GM18499 (cell line): ENCODE measurements around the gene CCDC97.
"Not testable (repeated sequence)": the region's sequence is repeated elsewhere in the genome, so short reads cannot be mapped to it uniquely, and the experiment has no call there.

ENCODE experiments used
- ATAC-seq: cut with Tn5 transposase; IDR thresholded peaks from one replicate; pipeline ENCODE4 v1.9.1; 2021; ENCODE audit warnings: moderate number of reproducible peaks; ENCODE audit not compliant: insufficient read depth, unreplicated experiment

The CCDC97 gene

GRCh38 chr19:41356984-41357739 lies 47.2 kb downstream of the CCDC97 start:
- ATAC-seq, result no peak

DNA sequence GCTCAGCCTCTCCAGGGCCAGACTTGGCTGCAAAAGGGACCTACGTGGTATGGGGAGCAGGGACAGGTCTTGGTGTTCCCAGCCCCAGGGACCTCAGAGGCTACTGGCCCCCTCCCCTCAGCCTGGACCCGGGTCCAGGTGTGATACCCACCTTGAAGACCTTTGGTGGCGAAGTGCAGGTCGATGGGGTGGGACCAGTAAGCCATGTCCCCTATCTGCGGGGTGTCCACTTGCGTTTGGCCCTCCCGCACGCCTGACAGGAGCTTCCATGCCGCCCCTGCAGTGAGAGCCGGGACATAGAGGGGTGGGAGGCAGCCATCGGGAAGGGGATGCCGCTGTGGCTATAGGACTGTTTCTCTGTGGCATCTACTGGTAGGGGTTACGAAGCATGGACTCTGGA lies 47.8 kb downstream of the CCDC97 start:
- ATAC-seq, result no peak

- ATAC-seq, result no peak
Observed at GRCh38 chr19:41359741-41360140, 49.8 kb downstream of the CCDC97 start.

DNA sequence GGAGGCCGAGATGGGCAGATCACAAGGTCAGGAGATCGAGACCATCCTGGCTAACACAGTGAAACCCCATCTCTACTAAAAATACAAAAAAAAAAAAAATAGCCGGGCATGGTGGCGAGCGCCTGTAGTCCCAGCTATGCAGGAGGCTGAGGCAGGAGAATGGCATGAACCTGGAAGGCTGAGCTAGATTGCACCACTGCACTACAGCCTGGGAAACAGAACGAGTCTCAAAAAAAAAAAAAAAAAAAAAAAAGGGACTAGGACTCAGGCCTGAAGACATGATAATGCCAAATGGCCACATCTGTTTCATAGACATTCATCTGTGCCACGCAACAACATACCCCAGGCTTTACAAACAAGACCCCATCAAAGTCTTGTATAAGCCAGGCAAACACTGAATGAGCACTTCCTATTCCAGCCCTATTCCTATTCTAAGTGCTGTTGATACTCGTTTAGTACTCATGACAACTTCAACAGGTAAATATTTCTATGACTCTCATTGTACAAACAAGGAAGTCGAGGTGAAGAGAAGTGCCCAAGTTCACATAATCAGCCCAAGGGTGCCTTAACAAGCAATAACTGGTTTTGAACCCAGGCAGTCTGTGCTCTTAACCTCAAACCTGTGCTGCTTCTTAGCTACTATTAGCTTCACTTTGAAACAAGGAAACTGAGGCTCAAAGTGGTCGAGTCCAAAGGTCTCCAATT lies 52.3 kb downstream of the CCDC97 start:
- no peak for ATAC-seq

- no peak for ATAC-seq
Observed at GRCh38 chr19:41363371-41363752, 53.4 kb downstream of the CCDC97 start.

- peak; percentile 67 for ATAC-seq
Observed at GRCh38 chr19:41363753-41364523, 54.0 kb downstream of the CCDC97 start, which contains the start of gene B9D2. Gene B9D2 (minus strand): TSS chr19:41364149. CDS start chr19:41363519, 630 bp downstream.

- ATAC-seq, result no peak
Observed at GRCh38 chr19:41364524-41365391, 54.8 kb downstream of the CCDC97 start.

GRCh38 chr19:41366089-41366488 lies 56.1 kb downstream of the CCDC97 start:
- ATAC-seq, result no peak

GRCh38 chr19:41367848-41368301 lies 57.9 kb downstream of the CCDC97 start:
- ATAC-seq, result no peak

- no peak for ATAC-seq
Observed at GRCh38 chr19:41369769-41370168, 59.8 kb downstream of the CCDC97 start.

GRCh38 chr19:41371119-41371518 lies 61.1 kb downstream of the CCDC97 start:
- not testable (repeated sequence) for ATAC-seq

DNA sequence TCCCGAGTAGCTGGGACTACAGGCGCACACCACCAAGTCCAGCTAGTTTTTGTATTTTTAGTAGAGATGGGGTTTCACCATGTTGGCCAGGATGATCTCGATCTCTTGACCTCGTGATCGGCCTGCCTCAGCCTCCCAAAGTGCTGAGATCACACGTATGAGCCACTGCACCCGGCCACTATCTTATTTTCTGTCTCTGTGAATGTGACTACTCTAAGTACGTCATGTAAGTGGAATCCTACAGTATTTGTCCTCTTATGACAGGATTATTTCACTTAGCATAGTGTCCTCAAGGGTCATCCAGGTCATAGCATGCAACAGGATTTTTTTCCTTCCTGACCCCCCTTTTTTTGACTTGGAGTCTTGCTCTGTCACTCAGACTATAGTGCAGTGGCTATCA lies 61.6 kb downstream of the CCDC97 start:
- ATAC-seq, result no peak

- ATAC-seq, result no peak
Observed at GRCh38 chr19:41372501-41372900, 62.5 kb downstream of the CCDC97 start.

- no peak for ATAC-seq
Observed at GRCh38 chr19:41373993-41374392, 64.0 kb downstream of the CCDC97 start.
